Naive thymus-derived CD8-positive, alpha-beta T cell (primary cell): ENCODE data around the gene FOXR1. TPM values are rescaled to one million over a fixed set of nuclear protein-coding genes. Genes with fewer than 3 reads are reported as not detected.
A peak's percentile ranks its signal among the peaks of the same experiment; 100 is the strongest.
"Not testable (repeated sequence)": the region's sequence is repeated elsewhere in the genome, so short reads cannot be mapped to it uniquely, and the experiment has no call there.

Experiments
- ATAC-seq, 2 donors: fragments of 150-1000 bp; cut with Tn5 transposase in 1 of 2; sonication (Bioruptor Pico), chemical (Tn5 transposase) in 1 of 2; 1 replicate in 1 of 2; 2 replicates in 1 of 2; pipeline ENCODE4 v1.10.0; 2021; ENCODE audit warnings: mild to moderate bottlenecking in 2 of 2, moderate library complexity in 2 of 2
- POLR2A ChIA-PET: fragments of 350-600 bp; sonication (Branson Sonifier 250); formaldehyde crosslinking; loops from one replicate; lab custom pipeline; 2021; ENCODE audit warnings: antibody characterized with exemption; lab: Charles Lee
- DNase-seq, 10 donors: peaks; one replicate each; pipeline versions ENCODE4 v3.0.0 to v3.0.0-alpha.2; 2020 to 2022
- H3K27ac Mint-ChIP-seq, 10 donors: one replicate each; pipeline ENCODE4 v1.8.0; 2020 to 2022; ENCODE audit warnings: mild to moderate bottlenecking in 10 of 10, mixed read lengths in 10 of 10, moderate library complexity in 4 of 10, inconsistent platforms in 1 of 10
- H3K27me3 Mint-ChIP-seq, 5 donors: one replicate each; pipeline ENCODE4 v1.8.0; 2021 to 2022; ENCODE audit warnings: mixed read lengths in 5 of 5
- H3K36me3 Mint-ChIP-seq, 3 donors: one replicate each; pipeline ENCODE4 v1.8.0; 2020 to 2022; ENCODE audit warnings: mixed read lengths in 3 of 3, mild to moderate bottlenecking in 2 of 3, inconsistent platforms in 1 of 3
- H3K4me1 Mint-ChIP-seq, 4 donors: one replicate each; pipeline ENCODE4 v1.8.0; 2021 to 2022; ENCODE audit warnings: mixed read lengths in 4 of 4
- H3K4me3 Mint-ChIP-seq, 10 donors: one replicate each; pipeline ENCODE4 v1.8.0; 2020 to 2022; ENCODE audit warnings: mild to moderate bottlenecking in 10 of 10, mixed read lengths in 10 of 10, moderate library complexity in 6 of 10, inconsistent platforms in 1 of 10
- H3K9me3 Mint-ChIP-seq, 9 donors: one replicate each; pipeline ENCODE4 v1.8.0; 2020 to 2022; ENCODE audit warnings: mixed read lengths in 9 of 9, mild to moderate bottlenecking in 3 of 9, inconsistent platforms in 1 of 9, moderate library complexity in 1 of 9
- polyA plus RNA-seq, 3 donors: library from polyadenylated mRNA; unstranded; fragments of 300-500 nt; fragmentation: Illumina TruSeq; gene quantifications; one replicate each; pipeline ENCODE4 v1.2.3, GENCODE V29; 2021
- total RNA-seq, 8 experiments: library from RNA in 2 of 8; stranded (reverse) in 2 of 8; gene quantifications; one replicate each; pipeline ENCODE4 v1.2.3 and lab custom pipeline; 2021 to 2026

The FOXR1 gene
- total and polyA plus RNA-seq, 5 experiments from 2014 or later = not detected

- POLR2A ChIA-PET = interaction anchor here (0.6 to 2.3 kb wide), 2 partner anchors 162 to 273 kb away, joined by 3 to 6 read pairs; partner anchors contain the start of gene DDX6
- Mint-ChIP-seq H3K27me3 (peaks cover 0 to 11% (median 0%) of the 10 kb centered on the region in 5 donors), H3K9me3 (no peaks in the 10 kb centered on the region), H3K27ac (peak overlapping the region in 1 of 10 donors; percentile 51), H3K4me3 (no peak overlapping the region), H3K4me1 (peaks cover 4 to 15% (median 11%) of the 10 kb centered on the region in 4 donors), H3K36me3 (no peaks in the 10 kb centered on the region)
- ATAC-seq (no peak), DNase-seq (no peak)
These were observed 18.3 kb upstream of the FOXR1 start for GRCh38 chr11:118953265-118953664.

- H3K4me3 Mint-ChIP-seq, ATAC-seq, H3K36me3 Mint-ChIP-seq, DNase-seq, H3K9me3 Mint-ChIP-seq: not testable (repeated sequence)
- H3K4me1 Mint-ChIP-seq = peaks cover 4 to 15% (median 11%) of the 10 kb centered on the region in 4 donors
- peaks cover 0 to 11% (median 0%) of the 10 kb centered on the region in 5 donors for H3K27me3 Mint-ChIP-seq
- POLR2A ChIA-PET = interaction anchor here (0.6 to 2.3 kb wide), 2 partner anchors 163 to 274 kb away, joined by 3 to 6 read pairs; partner anchors contain the start of gene DDX6
- H3K27ac Mint-ChIP-seq = peak overlapping the region in 1 of 10 donors; percentile 32
These were observed 17.6 kb upstream of the FOXR1 start for GRCh38 chr11:118953976-118954375.

- Mint-ChIP-seq H3K9me3 (no peaks in the 10 kb centered on the region), H3K36me3 (no peaks in the 10 kb centered on the region), H3K27ac (peak within 1 kb of the TSS in 8 of 10 donors; percentile 36 to 81 (median 59)), H3K27me3 (peaks cover 0 to 11% (median 0%) of the 10 kb centered on the region in 5 donors), H3K4me1 (peaks cover 4 to 15% (median 11%) of the 10 kb centered on the region in 4 donors), H3K4me3 (peak within 1 kb of the TSS in 2 of 10 donors; percentile 4 to 30)
- DNase-seq = peak; percentile 77 to 93 (median 87)
- POLR2A ChIA-PET = interaction anchor here (1.0 to 2.0 kb wide), 4 partner anchors 27 to 50 kb away, joined by 3 to 8 read pairs (median 4); partner anchors contain the start of gene BCL9L
- peak; percentile 99 to 100 for ATAC-seq
These were observed 15.3 kb upstream of the FOXR1 start, which contains the start of gene UPK2 for GRCh38 chr11:118956094-118956846. Gene UPK2 (plus strand): TSS chr11:118956298. CDS start chr11:118956351, 53 bp downstream.

GRCh38 chr11:118956847-118957469 is 14.6 kb upstream of the FOXR1 start:
- H3K4me3 Mint-ChIP-seq = no peak overlapping the region
- peaks cover 4 to 15% (median 11%) of the 10 kb centered on the region in 4 donors for H3K4me1 Mint-ChIP-seq
- H3K9me3 Mint-ChIP-seq = no peaks in the 10 kb centered on the region
- POLR2A ChIA-PET = interaction anchor here (0.5 to 2.0 kb wide), 6 partner anchors 27 to 170 kb away, joined by 3 to 8 read pairs (median 3); partner anchors contain the start of gene BCL9L
- no peak for DNase-seq
- peak overlapping the region in 3 of 10 donors; percentile 22 to 81 (median 80) for H3K27ac Mint-ChIP-seq
- no peaks in the 10 kb centered on the region for H3K36me3 Mint-ChIP-seq
- no peak for ATAC-seq
- peaks cover 0 to 11% (median 0%) of the 10 kb centered on the region in 5 donors for H3K27me3 Mint-ChIP-seq

- Mint-ChIP-seq H3K27me3 (peaks cover 0 to 11% (median 2%) of the 10 kb centered on the region in 5 donors), H3K9me3 (no peaks in the 10 kb centered on the region), H3K4me1 (peaks cover 4 to 15% (median 11%) of the 10 kb centered on the region in 4 donors), H3K36me3 (no peaks in the 10 kb centered on the region), H3K27ac (peak overlapping the region in 1 of 10 donors; percentile 40), H3K4me3 (no peak overlapping the region)
- DNase-seq (no peak), ATAC-seq (no peak)
- POLR2A ChIA-PET = interaction anchor here (1.0 to 2.0 kb wide), 2 partner anchors 31 to 51 kb away, joined by 3 to 5 read pairs; partner anchors contain the start of gene BCL9L
These were observed 14.0 kb upstream of the FOXR1 start for GRCh38 chr11:118957549-118957948.

GRCh38 chr11:118957968-118958367 is 13.6 kb upstream of the FOXR1 start:
- Mint-ChIP-seq H3K27ac (peak overlapping the region in 1 of 10 donors; percentile 40), H3K9me3 (no peaks in the 10 kb centered on the region), H3K4me3 (no peak overlapping the region), H3K36me3 (no peaks in the 10 kb centered on the region), H3K27me3 (peaks cover 0 to 11% (median 2%) of the 10 kb centered on the region in 5 donors), H3K4me1 (peaks cover 4 to 15% (median 11%) of the 10 kb centered on the region in 4 donors)
- ATAC-seq (no peak), DNase-seq (no peak)
- POLR2A ChIA-PET = interaction anchor here (1.0 to 2.0 kb wide), 3 partner anchors 32 to 59 kb away, joined by 3 to 5 read pairs (median 3); partner anchors contain the start of gene BCL9L

GRCh38 chr11:118958577-118958976 is 13.0 kb upstream of the FOXR1 start:
- H3K27ac Mint-ChIP-seq = no peak overlapping the region
- H3K4me1 Mint-ChIP-seq = peaks cover 4 to 15% (median 11%) of the 10 kb centered on the region in 4 donors
- DNase-seq = no peak
- no peak overlapping the region for H3K4me3 Mint-ChIP-seq
- POLR2A ChIA-PET = interaction anchor here (1.1 kb wide), 1 partner anchor 59 kb away, joined by 3 read pairs; no protein-coding TSS in a partner anchor
- H3K9me3 Mint-ChIP-seq = no peaks in the 10 kb centered on the region
- no peak for ATAC-seq
- H3K27me3 Mint-ChIP-seq = peaks cover 0 to 11% (median 2%) of the 10 kb centered on the region in 5 donors
- no peaks in the 10 kb centered on the region for H3K36me3 Mint-ChIP-seq

- POLR2A ChIA-PET = no interaction called here
- Mint-ChIP-seq H3K4me1 (peaks cover 4 to 15% (median 7%) of the 10 kb centered on the region in 4 donors), H3K36me3 (no peaks in the 10 kb centered on the region), H3K27ac (no peak overlapping the region), H3K9me3 (no peaks in the 10 kb centered on the region), H3K27me3 (peaks cover 0 to 2% (median 0%) of the 10 kb centered on the region in 5 donors), H3K4me3 (no peak overlapping the region)
- DNase-seq (no peak), ATAC-seq (no peak)
These were observed 10.4 kb upstream of the FOXR1 start for GRCh38 chr11:118961189-118961588.

GRCh38 chr11:118961591-118961990 is 10.0 kb upstream of the FOXR1 start:
- Mint-ChIP-seq H3K27ac (no peak overlapping the region), H3K36me3 (no peaks in the 10 kb centered on the region), H3K4me1 (peaks cover 0 to 11% (median 4%) of the 10 kb centered on the region in 4 donors), H3K9me3 (no peaks in the 10 kb centered on the region), H3K27me3 (peaks cover 0 to 2% (median 0%) of the 10 kb centered on the region in 5 donors), H3K4me3 (no peak overlapping the region)
- no peak for DNase-seq
- ATAC-seq = no peak
- POLR2A ChIA-PET = interaction anchor here (0.6 to 0.7 kb wide), 3 partner anchors 10 to 51 kb away, joined by 3 to 5 read pairs (median 4); no protein-coding TSS in a partner anchor

GRCh38 chr11:118969508-118969907 is 2.1 kb upstream of the FOXR1 start:
- H3K4me1 Mint-ChIP-seq, ATAC-seq, H3K36me3 Mint-ChIP-seq, H3K27ac Mint-ChIP-seq, POLR2A ChIA-PET, H3K9me3 Mint-ChIP-seq, DNase-seq, H3K4me3 Mint-ChIP-seq: not testable (repeated sequence)
- peaks cover 4 to 25% (median 13%) of the 10 kb centered on the region in 5 donors for H3K27me3 Mint-ChIP-seq

- Mint-ChIP-seq H3K27me3 (peaks cover 6 to 29% (median 26%) of the 10 kb centered on the region in 5 donors), H3K4me3 (no peak overlapping the region), H3K36me3 (no peaks in the 10 kb centered on the region), H3K9me3 (no peaks in the 10 kb centered on the region), H3K27ac (peak overlapping the region in 1 of 10 donors; percentile 17), H3K4me1 (no peaks in the 10 kb centered on the region)
- POLR2A ChIA-PET = no interaction called here
- ATAC-seq = no peak
- DNase-seq = no peak
These were observed 2.4 kb downstream of the FOXR1 start for GRCh38 chr11:118973985-118974384.
